ENCODE data around the gene GOLGA6C. TPM values are rescaled to one million over a fixed set of nuclear protein-coding genes. Genes with fewer than 3 reads are reported as not detected.
"Not testable (repeated sequence)": the region's sequence is repeated elsewhere in the genome, so short reads cannot be mapped to it uniquely, and the experiment has no call there.

The GOLGA6C gene
- total and polyA plus RNA-seq, 4 donors, result not detected

- Histone ChIP-seq H3K36me3 (ENCODE audit: control insufficient read depth in 1 of 2, insufficient read depth in 2 of 2, low read length in 1 of 2) (peaks cover 0 to 4% of the 10 kb centered on the region in 2 donors), H3K27me3 (ENCODE audit: control insufficient read depth in 1 of 2, insufficient read depth in 2 of 2, low read length in 1 of 2) (no peaks in the 10 kb centered on the region), H3K4me3 (ENCODE audit: low read length in 2 of 2) (no peak overlapping the region), H3K27ac (ENCODE audit: low read depth in 1 of 2, low read length in 2 of 2) (no peak overlapping the region), H3K4me1 (ENCODE audit: control insufficient read depth in 1 of 2, insufficient read depth in 2 of 2, low read length in 2 of 2) (no peaks in the 10 kb centered on the region), H3K9me3 (ENCODE audit: control insufficient read depth, low read length) (no peaks in the 10 kb centered on the region)
- intact Hi-C loops (cut with DNase I), result no loop called here
- 55 to 64% methylated on average over 13 of the region's 13 CpGs for WGBS, 2 donors
- no peak for DNase-seq
- no peak for ATAC-seq (ENCODE audit: low FRiP score)
Observed at GRCh38 chr15:75214293-75215096, 43.6 kb upstream of the GOLGA6C start.

- no peak for DNase-seq
- ATAC-seq (ENCODE audit: low FRiP score), result no peak
- WGBS, 2 donors, result 78 to 82% methylated on average over 5 of the region's 5 CpGs
Observed at GRCh38 chr15:75215107-75216004, 42.8 kb upstream of the GOLGA6C start.

GRCh38 chr15:75217012-75217411 is 41.1 kb upstream of the GOLGA6C start:
- no peak for DNase-seq
- Histone ChIP-seq H3K36me3 (ENCODE audit: control insufficient read depth in 1 of 2, insufficient read depth in 2 of 2, low read length in 1 of 2) (peaks cover 0 to 3% of the 10 kb centered on the region in 2 donors), H3K4me3 (ENCODE audit: low read length in 2 of 2) (no peak overlapping the region), H3K27ac (ENCODE audit: low read depth in 1 of 2, low read length in 2 of 2) (no peak overlapping the region), H3K27me3 (ENCODE audit: control insufficient read depth in 1 of 2, insufficient read depth in 2 of 2, low read length in 1 of 2) (no peaks in the 10 kb centered on the region), H3K9me3 (ENCODE audit: control insufficient read depth, low read length) (no peaks in the 10 kb centered on the region), H3K4me1 (ENCODE audit: control insufficient read depth in 1 of 2, insufficient read depth in 2 of 2, low read length in 2 of 2) (no peaks in the 10 kb centered on the region)
- WGBS, 2 donors, result 72 to 84% methylated on average over 5 to 6 of the region's 6 CpGs
- no peak for ATAC-seq (ENCODE audit: low FRiP score)
- intact Hi-C loops (cut with DNase I), result no loop called here

More at GRCh38 chr15:75215107-75216004, 42.8 kb upstream of the GOLGA6C start:
- intact Hi-C loops (cut with DNase I), result no loop called here
- Histone ChIP-seq H3K4me3 (ENCODE audit: low read length in 2 of 2) (no peak overlapping the region), H3K9me3 (ENCODE audit: control insufficient read depth, low read length) (no peaks in the 10 kb centered on the region), H3K27me3 (ENCODE audit: control insufficient read depth in 1 of 2, insufficient read depth in 2 of 2, low read length in 1 of 2) (no peaks in the 10 kb centered on the region), H3K36me3 (ENCODE audit: control insufficient read depth in 1 of 2, insufficient read depth in 2 of 2, low read length in 1 of 2) (peaks cover 0 to 5% of the 10 kb centered on the region in 2 donors), H3K4me1 (ENCODE audit: control insufficient read depth in 1 of 2, insufficient read depth in 2 of 2, low read length in 2 of 2) (no peaks in the 10 kb centered on the region), H3K27ac (ENCODE audit: low read depth in 1 of 2, low read length in 2 of 2) (no peak overlapping the region)

GRCh38 chr15:75217574-75217973 is 40.6 kb upstream of the GOLGA6C start:
- WGBS, 2 donors, result 64 to 76% methylated on average over 3 of the region's 3 CpGs
- DNase-seq; H3K27ac ChIP-seq (ENCODE audit: low read depth in 1 of 2, low read length in 2 of 2); intact Hi-C loops (cut with DNase I); H3K9me3 ChIP-seq (ENCODE audit: control insufficient read depth, low read length); H3K27me3 ChIP-seq (ENCODE audit: control insufficient read depth in 1 of 2, insufficient read depth in 2 of 2, low read length in 1 of 2); H3K36me3 ChIP-seq (ENCODE audit: control insufficient read depth in 1 of 2, insufficient read depth in 2 of 2, low read length in 1 of 2); H3K4me3 ChIP-seq (ENCODE audit: low read length in 2 of 2); ATAC-seq (ENCODE audit: low FRiP score); H3K4me1 ChIP-seq (ENCODE audit: control insufficient read depth in 1 of 2, insufficient read depth in 2 of 2, low read length in 2 of 2): not testable (repeated sequence)

GRCh38 chr15:75219507-75219929 is 38.6 kb upstream of the GOLGA6C start:
- ATAC-seq (ENCODE audit: low FRiP score); intact Hi-C loops (cut with DNase I): not testable (repeated sequence)
- 71 to 77% methylated on average over 3 to 4 of the region's 4 CpGs for whole genome bisulfite sequencing, 2 donors

GRCh38 chr15:75223688-75224087 is 34.4 kb upstream of the GOLGA6C start:
- no peak for ATAC-seq (ENCODE audit: low FRiP score)
- WGBS, 2 donors, result 92 to 93% methylated on average over 6 of the region's 6 CpGs
- peaks cover 0 to 1% of the 10 kb centered on the region in 2 donors for H3K36me3 ChIP-seq (ENCODE audit: control insufficient read depth in 1 of 2, insufficient read depth in 2 of 2, low read length in 1 of 2)

More at GRCh38 chr15:75219507-75219929, 38.6 kb upstream of the GOLGA6C start:
- not testable (repeated sequence) for H3K27ac ChIP-seq (ENCODE audit: low read depth in 1 of 2, low read length in 2 of 2); DNase-seq; H3K36me3 ChIP-seq (ENCODE audit: control insufficient read depth in 1 of 2, insufficient read depth in 2 of 2, low read length in 1 of 2); H3K4me1 ChIP-seq (ENCODE audit: control insufficient read depth in 1 of 2, insufficient read depth in 2 of 2, low read length in 2 of 2); H3K27me3 ChIP-seq (ENCODE audit: control insufficient read depth in 1 of 2, insufficient read depth in 2 of 2, low read length in 1 of 2); H3K4me3 ChIP-seq (ENCODE audit: low read length in 2 of 2); H3K9me3 ChIP-seq (ENCODE audit: control insufficient read depth, low read length)

GRCh38 chr15:75224281-75224680 is 33.9 kb upstream of the GOLGA6C start:
- H3K9me3 ChIP-seq (ENCODE audit: control insufficient read depth, low read length), result no peaks in the 10 kb centered on the region
- no peak overlapping the region for H3K27ac ChIP-seq (ENCODE audit: low read depth in 1 of 2, low read length in 2 of 2)
- H3K27me3 ChIP-seq (ENCODE audit: control insufficient read depth in 1 of 2, insufficient read depth in 2 of 2, low read length in 1 of 2), result no peaks in the 10 kb centered on the region
- H3K4me3 ChIP-seq (ENCODE audit: low read length in 2 of 2), result no peak overlapping the region
- ATAC-seq (ENCODE audit: low FRiP score) (no peak), DNase-seq (peak in 1 of 2 donors; percentile 37)
- 73 to 78% methylated on average over 12 of the region's 12 CpGs for WGBS, 2 donors
- intact Hi-C loops (cut with DNase I), result no loop called here
- H3K4me1 ChIP-seq (ENCODE audit: control insufficient read depth in 1 of 2, insufficient read depth in 2 of 2, low read length in 2 of 2), result no peaks in the 10 kb centered on the region
- peaks cover 0 to 1% of the 10 kb centered on the region in 2 donors for H3K36me3 ChIP-seq (ENCODE audit: control insufficient read depth in 1 of 2, insufficient read depth in 2 of 2, low read length in 1 of 2)

More at GRCh38 chr15:75223688-75224087, 34.4 kb upstream of the GOLGA6C start:
- peak in 1 of 2 donors; percentile 38 for DNase-seq
- Histone ChIP-seq H3K9me3 (ENCODE audit: control insufficient read depth, low read length) (no peaks in the 10 kb centered on the region), H3K4me3 (ENCODE audit: low read length in 2 of 2) (no peak overlapping the region), H3K27ac (ENCODE audit: low read depth in 1 of 2, low read length in 2 of 2) (no peak overlapping the region), H3K4me1 (ENCODE audit: control insufficient read depth in 1 of 2, insufficient read depth in 2 of 2, low read length in 2 of 2) (no peaks in the 10 kb centered on the region), H3K27me3 (ENCODE audit: control insufficient read depth in 1 of 2, insufficient read depth in 2 of 2, low read length in 1 of 2) (no peaks in the 10 kb centered on the region)
- intact Hi-C loops (cut with DNase I), result no loop called here

GRCh38 chr15:75225102-75225836 is 32.9 kb upstream of the GOLGA6C start:
- H3K27me3 ChIP-seq (ENCODE audit: control insufficient read depth in 1 of 2, insufficient read depth in 2 of 2, low read length in 1 of 2); intact Hi-C loops (cut with DNase I); H3K4me3 ChIP-seq (ENCODE audit: low read length in 2 of 2); H3K9me3 ChIP-seq (ENCODE audit: control insufficient read depth, low read length); H3K36me3 ChIP-seq (ENCODE audit: control insufficient read depth in 1 of 2, insufficient read depth in 2 of 2, low read length in 1 of 2); H3K4me1 ChIP-seq (ENCODE audit: control insufficient read depth in 1 of 2, insufficient read depth in 2 of 2, low read length in 2 of 2); H3K27ac ChIP-seq (ENCODE audit: low read depth in 1 of 2, low read length in 2 of 2): not testable (repeated sequence)
- ATAC-seq (ENCODE audit: low FRiP score) (peak; percentile 41), DNase-seq (peak in 1 of 2 donors; percentile 17)
- WGBS, 2 donors, result 59 to 63% methylated on average over 10 of the region's 10 CpGs

All from aorta (tissue), 5 donors.